GM19455 (cell line): ENCODE data around the gene MYO6.

Experiments used
- ATAC-seq: cut with Tn5 transposase; IDR thresholded peaks from one replicate; pipeline ENCODE4 v1.9.1; 2021; ENCODE audit not compliant: unreplicated experiment

The MYO6 gene

GRCh38 chr6:75940564-75940963 is 191.5 kb downstream of the MYO6 start:
- no peak for ATAC-seq

- ATAC-seq, result no peak
Measured at GRCh38 chr6:75941509-75941908, 192.5 kb downstream of the MYO6 start.

- no peak for ATAC-seq
Measured at GRCh38 chr6:75943381-75943780, 194.3 kb downstream of the MYO6 start.

- no peak for ATAC-seq
Measured at GRCh38 chr6:75946146-75946831, 197.2 kb downstream of the MYO6 start.

GRCh38 chr6:75947935-75948334 is 198.9 kb downstream of the MYO6 start:
- ATAC-seq, result no peak

- ATAC-seq, result no peak
Measured at GRCh38 chr6:75952128-75952527, 203.1 kb downstream of the MYO6 start.

GRCh38 chr6:75963569-75963968 is 214.5 kb downstream of the MYO6 start:
- ATAC-seq, result no peak

GRCh38 chr6:75968143-75968542 is 219.1 kb downstream of the MYO6 start:
- ATAC-seq, result no peak
